ENCODE results near the gene BHLHE23.

Gene BHLHE23

GRCh38 chr20:63006540-63007359, at the start of gene BHLHE23:
BHLHE23 (minus strand) TSS chr20:63006964; CDS start chr20:63006774, 190 bp downstream.
- H3K36me3 ChIP-seq (ENCODE audit: insufficient read depth): no peaks in the 10 kb centered on the region
- no peaks in the 10 kb centered on the region for H4K20me1 ChIP-seq (ENCODE audit: insufficient read depth)
- no peak within 1 kb of the TSS for H3K27ac ChIP-seq
- H3K79me2 ChIP-seq (ENCODE audit: insufficient read depth, low read depth): no peaks in the 10 kb centered on the region
- peaks cover 14% of the 10 kb centered on the region for H3K4me1 ChIP-seq (ENCODE audit: low read depth, poor library complexity, severe bottlenecking)
- no peak within 1 kb of the TSS for H3K9ac ChIP-seq
- peaks cover 84% of the 10 kb centered on the region for H3K27me3 ChIP-seq (ENCODE audit: insufficient read depth, low read depth)
- H3K4me2 ChIP-seq: no peak within 1 kb of the TSS
- no peak within 1 kb of the TSS for H3K4me3 ChIP-seq (IDR thresholded peaks at IDR 0.05; ENCODE audit: insufficient read depth, low read depth, low read length)
- no peak within 1 kb of the TSS for H2AFZ ChIP-seq (ENCODE audit: low read depth)
- TF ChIP-seq CTCF (conservative IDR thresholded peaks at IDR 0.05; ENCODE audit: low read depth, low read length): no peak

- H3K27me3 ChIP-seq (ENCODE audit: insufficient read depth, low read depth): peaks cover 96% of the 10 kb centered on the region
- no peaks in the 10 kb centered on the region for H3K4me1 ChIP-seq (ENCODE audit: low read depth, poor library complexity, severe bottlenecking)
- H3K4me2 ChIP-seq: no peak overlapping the region
- TF ChIP-seq CTCF (conservative IDR thresholded peaks at IDR 0.05; ENCODE audit: low read depth, low read length): no peak
- H2AFZ ChIP-seq (ENCODE audit: low read depth): no peak overlapping the region
- H3K9ac ChIP-seq: no peak overlapping the region
- H4K20me1 ChIP-seq (ENCODE audit: insufficient read depth): 0 out of 2 replicates have a peak, but pooled peaks cover 4% of the 10 kb centered on the region
- H3K4me3 ChIP-seq (IDR thresholded peaks at IDR 0.05; ENCODE audit: insufficient read depth, low read depth, low read length): no peak overlapping the region
- no peaks in the 10 kb centered on the region for H3K79me2 ChIP-seq (ENCODE audit: insufficient read depth, low read depth)
- H3K36me3 ChIP-seq (ENCODE audit: insufficient read depth): no peaks in the 10 kb centered on the region
- no peak overlapping the region for H3K27ac ChIP-seq
These were observed 48.9 kb upstream of the BHLHE23 start for GRCh38 chr20:63055575-63056235.

- no peak for TF ChIP-seq CTCF (conservative IDR thresholded peaks at IDR 0.05; ENCODE audit: low read depth, low read length)
- H3K9ac ChIP-seq: no peak overlapping the region
- H3K27me3 ChIP-seq (ENCODE audit: insufficient read depth, low read depth): peaks cover 96% of the 10 kb centered on the region
- H3K4me1 ChIP-seq (ENCODE audit: low read depth, poor library complexity, severe bottlenecking): no peaks in the 10 kb centered on the region
- H3K4me2 ChIP-seq: no peak overlapping the region
- no peaks in the 10 kb centered on the region for H3K79me2 ChIP-seq (ENCODE audit: insufficient read depth, low read depth)
- no peak overlapping the region for H3K27ac ChIP-seq
- no peak overlapping the region for H2AFZ ChIP-seq (ENCODE audit: low read depth)
- no peak overlapping the region for H3K4me3 ChIP-seq (IDR thresholded peaks at IDR 0.05; ENCODE audit: insufficient read depth, low read depth, low read length)
- 0 out of 2 replicates have a peak, but pooled peaks cover 4% of the 10 kb centered on the region for H4K20me1 ChIP-seq (ENCODE audit: insufficient read depth)
- H3K36me3 ChIP-seq (ENCODE audit: insufficient read depth): no peaks in the 10 kb centered on the region
These were observed 48.0 kb upstream of the BHLHE23 start for GRCh38 chr20:63054681-63055240.

- Histone ChIP-seq H3K27ac (no peak overlapping the region), H4K20me1 (ENCODE audit: insufficient read depth) (0 out of 2 replicates have a peak, but pooled peaks cover 4% of the 10 kb centered on the region), H3K4me3 (IDR thresholded peaks at IDR 0.05; ENCODE audit: insufficient read depth, low read depth, low read length) (no peak overlapping the region), H3K4me1 (ENCODE audit: low read depth, poor library complexity, severe bottlenecking) (no peaks in the 10 kb centered on the region), H3K27me3 (ENCODE audit: insufficient read depth, low read depth) (peaks cover 95% of the 10 kb centered on the region), H3K36me3 (ENCODE audit: insufficient read depth) (no peaks in the 10 kb centered on the region), H3K9ac (no peak overlapping the region), H3K4me2 (no peak overlapping the region), H2AFZ (ENCODE audit: low read depth) (no peak overlapping the region), H3K79me2 (ENCODE audit: insufficient read depth, low read depth) (no peaks in the 10 kb centered on the region)
- no peak for TF ChIP-seq CTCF (conservative IDR thresholded peaks at IDR 0.05; ENCODE audit: low read depth, low read length)
These were observed 47.3 kb upstream of the BHLHE23 start for GRCh38 chr20:63054103-63054474.

All from KMS-11 (cell line).